ENCODE data around the gene SCARB1. TPM values are rescaled to one million over a fixed set of nuclear protein-coding genes. Genes with fewer than 3 reads are reported as not detected.

SCARB1 gene
- total and polyA plus RNA-seq, 2 experiments from 2014 or later, result 31.0 to 62.5 TPM

- TF ChIP-seq CTCF (conservative IDR thresholded peaks at IDR 0.05; ENCODE audit: low read depth in 2 of 2) (no peak), REST (IDR thresholded peaks at IDR 0.05; ENCODE audit: unreplicated experiment) (no peak)
Observed at GRCh38 chr12:124814741-124815613, 48.7 kb downstream of the SCARB1 start (continued).

- H2AFZ ChIP-seq, result no peak overlapping the region
- no peak for ATAC-seq
- Mint-ChIP-seq H3K4me1 (peaks cover 4% of the 10 kb centered on the region; the same call in 2 of the 3 replicates), H3K9me3 (no peaks in the 10 kb centered on the region), H3K4me3 (no peak overlapping the region), H3K27me3 (ENCODE audit: insufficient read depth, low read depth, poor library complexity) (peaks cover 1% of the 10 kb centered on the region), H3K36me3 (ENCODE audit: low read depth) (peaks cover 41% of the 10 kb centered on the region), H3K27ac (no peak overlapping the region)
- no peaks in the 10 kb centered on the region for H3K27me3 ChIP-seq (ENCODE audit: insufficient read depth)
- H3F3A ChIP-seq (replicated peaks; ENCODE audit: low read depth), result 0 out of 2 replicates have a peak, but pooled peaks cover 4% of the 10 kb centered on the region
- H3K4me1 ChIP-seq (ENCODE audit: insufficient read depth), result no peaks in the 10 kb centered on the region
- DNase-seq (ENCODE audit: low spot score), result no peak
- peaks cover 3% of the 10 kb centered on the region; the same call in 1 of the 2 replicates for H3K79me2 ChIP-seq (replicated peaks; ENCODE audit: insufficient read depth)
- no peak overlapping the region for H3K4me2 ChIP-seq
- no peaks in the 10 kb centered on the region for H4K20me1 ChIP-seq (replicated peaks; ENCODE audit: insufficient read depth)
- no peak overlapping the region for H3K27ac ChIP-seq (ENCODE audit: low read depth)
- no peaks in the 10 kb centered on the region for H3K9me2 ChIP-seq (ENCODE audit: insufficient read depth)
- no peak overlapping the region for H3K4me3 ChIP-seq
- 0 out of 2 replicates have a peak, but pooled peaks cover 3% of the 10 kb centered on the region for H3K36me3 ChIP-seq (ENCODE audit: insufficient read depth)
- no peak for TF ChIP-seq ZNF114 (CRISPR knock-in tag; IDR thresholded peaks at IDR 0.05)
- no peak for TF ChIP-seq CTCF (conservative IDR thresholded peaks at IDR 0.05; ENCODE audit: low read depth in 2 of 2)
- no peak for TF ChIP-seq ZNF331 (CRISPR knock-in tag; IDR thresholded peaks at IDR 0.05; ENCODE audit: low read depth)
- TF ChIP-seq ZNF462 (CRISPR knock-in tag; IDR thresholded peaks at IDR 0.05), result no peak
- no peak for TF ChIP-seq EZH2 (IDR thresholded peaks at IDR 0.05; ENCODE audit: low read depth, unreplicated experiment)
- no peak for TF ChIP-seq POLR2AphosphoS5 (IDR thresholded peaks at IDR 0.05; ENCODE audit: low read depth)
- no peak for TF ChIP-seq CREB1 (CRISPR knock-in tag; IDR thresholded peaks at IDR 0.05; ENCODE audit: low read depth)
- no peak for TF ChIP-seq STAT1 (IDR thresholded peaks at IDR 0.05; ENCODE audit: unreplicated experiment)
Observed at GRCh38 chr12:124813782-124814181, 49.9 kb downstream of the SCARB1 start.

All from GM23338 (cell line).